Mucosa of descending colon (tissue), 3 donors: ENCODE results near the gene TUBGCP3. TPM values are rescaled to one million over a fixed set of nuclear protein-coding genes. Genes with fewer than 3 reads are reported as not detected.

Experiments used
- ATAC-seq: fragments of 200-7000 bp; cut with Tn5 transposase; one replicate; pipeline ENCODE4 v1.9.1; 2020; ENCODE audit warnings: mild to moderate bottlenecking, moderate library complexity
- DNase-seq, 3 donors: peaks; one replicate each; pipeline ENCODE4 v3.0.0-alpha.2; 2020
- H3K36me3 ChIP-seq: fragments of 200-600 bp; one replicate; pipeline ENCODE4 v1.8.0; 2021; ENCODE audit warnings: low read depth, mild to moderate bottlenecking
- H3K4me1 ChIP-seq: fragments of 200-600 bp; one replicate; pipeline ENCODE4 v1.8.0; 2021; ENCODE audit warnings: low read depth, mild to moderate bottlenecking
- H3K4me3 ChIP-seq: fragments of 200-600 bp; one replicate; pipeline ENCODE4 v1.8.0; 2021; ENCODE audit warnings: mild to moderate bottlenecking
- H3K9me3 ChIP-seq: fragments of 200-600 bp; one replicate; pipeline ENCODE4 v1.8.0; 2021; ENCODE audit warnings: mild to moderate bottlenecking
- intact Hi-C, 2 donors: fragments of 100-400 bp; cut with DNase I in 1 of 2; cut with micrococcal nuclease in 1 of 2; formaldehyde crosslinking; loops; one replicate each; pipeline versions ENCODE4 v1.11.0 to v1.11.1; 2022; cut with DNase I, micrococcal nuclease
- total RNA-seq, 3 donors: library from RNA; stranded (reverse); fragmentation: NEBNext Ultra II Directional in 2 of 3; extraction: Animal tissue kit (Norgen Biotek cat#: 25700) in 2 of 3; gene quantifications; one replicate each; pipeline versions ENCODE4 v1.2.1 to v1.2.4, GENCODE V29; 2021 to 2023
- TF ChIP-seq, protein P1 (sequence below): fragments of 200-600 bp; IDR thresholded peaks from one replicate; pipeline ENCODE4 v1.8.0; 2022; ENCODE audit warnings: antibody characterized with exemption, mild to moderate bottlenecking
- donor health status: DM: no; HTN: no; CAD: no; lungs with moderate emphysema.
- donor health status: DM: no; HTN: no; CAD: no.
- donor health status: DM: no; HTN: yes; CAD: no.

Gene TUBGCP3
- total RNA-seq, 3 donors from 2014 or later = 27.7 to 44.8 (median 32.7) TPM

DNA sequence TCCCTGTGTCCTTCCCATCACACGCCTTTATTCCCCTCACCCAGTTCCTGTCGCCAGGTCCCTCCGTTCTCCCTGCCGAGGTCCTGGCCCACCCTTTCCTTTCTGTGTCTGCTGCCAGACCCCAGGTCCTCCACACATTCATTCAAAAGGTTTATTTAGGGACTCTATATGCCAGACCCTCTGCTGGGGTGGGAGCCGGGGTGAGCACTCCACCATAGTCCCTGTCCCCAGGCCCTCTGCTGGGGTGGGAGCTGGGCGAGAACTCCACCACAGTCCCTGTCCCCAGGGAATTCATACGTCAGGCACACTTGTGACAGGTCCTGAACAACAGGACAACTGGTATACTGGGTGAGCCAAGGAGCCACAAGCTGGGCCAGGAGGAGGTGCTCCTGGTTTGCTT is 34.4 kb upstream of the TUBGCP3 start:
- Histone ChIP-seq H3K4me3 (no peak overlapping the region), H3K36me3 (no peaks in the 10 kb centered on the region), H3K9me3 (no peaks in the 10 kb centered on the region), H3K4me1 (no peaks in the 10 kb centered on the region)
- intact Hi-C loops = no loop called here
- no peak for ATAC-seq
- DNase-seq = no peak
- TF ChIP-seq, protein P1, sequence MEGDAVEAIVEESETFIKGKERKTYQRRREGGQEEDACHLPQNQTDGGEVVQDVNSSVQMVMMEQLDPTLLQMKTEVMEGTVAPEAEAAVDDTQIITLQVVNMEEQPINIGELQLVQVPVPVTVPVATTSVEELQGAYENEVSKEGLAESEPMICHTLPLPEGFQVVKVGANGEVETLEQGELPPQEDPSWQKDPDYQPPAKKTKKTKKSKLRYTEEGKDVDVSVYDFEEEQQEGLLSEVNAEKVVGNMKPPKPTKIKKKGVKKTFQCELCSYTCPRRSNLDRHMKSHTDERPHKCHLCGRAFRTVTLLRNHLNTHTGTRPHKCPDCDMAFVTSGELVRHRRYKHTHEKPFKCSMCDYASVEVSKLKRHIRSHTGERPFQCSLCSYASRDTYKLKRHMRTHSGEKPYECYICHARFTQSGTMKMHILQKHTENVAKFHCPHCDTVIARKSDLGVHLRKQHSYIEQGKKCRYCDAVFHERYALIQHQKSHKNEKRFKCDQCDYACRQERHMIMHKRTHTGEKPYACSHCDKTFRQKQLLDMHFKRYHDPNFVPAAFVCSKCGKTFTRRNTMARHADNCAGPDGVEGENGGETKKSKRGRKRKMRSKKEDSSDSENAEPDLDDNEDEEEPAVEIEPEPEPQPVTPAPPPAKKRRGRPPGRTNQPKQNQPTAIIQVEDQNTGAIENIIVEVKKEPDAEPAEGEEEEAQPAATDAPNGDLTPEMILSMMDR = no peak

DNA sequence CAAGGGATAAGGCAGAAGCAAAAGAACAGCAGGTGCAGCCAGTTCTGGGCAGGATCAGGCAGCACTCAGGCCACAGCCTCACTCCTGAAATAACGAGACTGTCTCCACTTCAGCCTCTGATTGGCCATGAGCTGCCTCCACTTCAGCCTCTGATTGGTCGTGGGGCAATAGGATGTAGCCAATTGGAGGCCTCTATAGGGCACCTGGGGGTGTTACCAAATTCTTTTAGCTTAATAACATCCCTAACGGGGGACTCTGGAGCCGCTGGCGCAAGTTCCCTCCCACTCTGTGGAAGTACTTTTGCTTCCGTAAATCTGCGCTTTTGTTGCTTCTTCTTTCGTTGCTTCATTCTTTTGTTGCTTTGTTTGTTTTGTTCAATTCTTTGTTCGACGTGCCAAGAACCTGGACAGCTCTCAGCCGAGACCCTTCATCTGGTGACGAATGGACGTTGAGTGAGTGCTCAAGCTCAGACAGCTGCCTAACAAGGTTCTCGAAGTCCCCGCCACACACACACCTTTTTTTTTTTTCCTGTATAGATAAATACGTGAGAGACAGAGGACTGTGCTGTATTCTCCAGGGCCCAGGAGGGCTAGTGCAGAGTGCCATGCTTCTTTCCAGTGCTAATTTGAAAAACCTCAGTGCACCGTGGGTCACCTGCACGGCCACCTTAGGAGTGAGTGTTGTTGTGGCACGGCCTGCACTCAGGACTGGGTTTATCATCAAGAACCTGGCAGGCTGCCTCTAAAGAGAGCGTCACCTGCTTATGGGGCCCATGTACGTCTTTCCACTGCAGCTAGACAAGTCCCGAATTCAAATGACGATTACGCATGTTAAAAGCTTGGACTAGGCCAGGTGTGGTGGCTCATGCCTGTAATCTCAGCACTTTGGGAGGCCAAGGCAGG is 32.0 kb upstream of the TUBGCP3 start:
- intact Hi-C loops = no loop called here
- H3K4me3 ChIP-seq = no peak overlapping the region
- ATAC-seq = peak; percentile 33

DNA sequence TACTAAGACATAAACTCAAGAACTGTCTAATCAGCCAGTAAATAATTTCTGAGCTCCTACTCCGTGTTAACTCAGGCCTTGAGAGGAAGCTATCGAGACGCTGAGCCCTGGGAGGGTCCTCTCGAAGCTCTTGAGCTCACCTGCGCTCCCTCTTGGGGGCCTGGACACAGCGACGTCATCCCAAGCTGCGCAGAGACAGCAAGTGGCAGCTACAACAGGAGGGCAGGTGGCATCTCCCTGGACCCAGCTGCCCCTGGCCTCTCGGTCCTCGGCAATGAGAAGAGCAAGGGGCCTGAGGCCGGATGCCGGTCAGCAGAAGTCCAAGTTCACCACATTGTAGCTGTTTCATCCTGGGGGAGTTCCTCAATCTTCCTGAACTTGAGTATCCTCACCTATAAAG is 30.5 kb upstream of the TUBGCP3 start:
- Histone ChIP-seq H3K4me1 (no peaks in the 10 kb centered on the region), H3K4me3 (no peak overlapping the region), H3K36me3 (no peaks in the 10 kb centered on the region), H3K9me3 (no peaks in the 10 kb centered on the region)
- ATAC-seq = no peak
- no peak for DNase-seq
- intact Hi-C loops = no loop called here
- TF ChIP-seq, protein P1 = no peak

More for the DNA sequence above, 32.0 kb upstream of the TUBGCP3 start:
- H3K4me1 ChIP-seq = no peaks in the 10 kb centered on the region
- no peak for DNase-seq
- no peaks in the 10 kb centered on the region for H3K36me3 ChIP-seq
- TF ChIP-seq, protein P1 = no peak
- H3K9me3 ChIP-seq = no peaks in the 10 kb centered on the region

DNA sequence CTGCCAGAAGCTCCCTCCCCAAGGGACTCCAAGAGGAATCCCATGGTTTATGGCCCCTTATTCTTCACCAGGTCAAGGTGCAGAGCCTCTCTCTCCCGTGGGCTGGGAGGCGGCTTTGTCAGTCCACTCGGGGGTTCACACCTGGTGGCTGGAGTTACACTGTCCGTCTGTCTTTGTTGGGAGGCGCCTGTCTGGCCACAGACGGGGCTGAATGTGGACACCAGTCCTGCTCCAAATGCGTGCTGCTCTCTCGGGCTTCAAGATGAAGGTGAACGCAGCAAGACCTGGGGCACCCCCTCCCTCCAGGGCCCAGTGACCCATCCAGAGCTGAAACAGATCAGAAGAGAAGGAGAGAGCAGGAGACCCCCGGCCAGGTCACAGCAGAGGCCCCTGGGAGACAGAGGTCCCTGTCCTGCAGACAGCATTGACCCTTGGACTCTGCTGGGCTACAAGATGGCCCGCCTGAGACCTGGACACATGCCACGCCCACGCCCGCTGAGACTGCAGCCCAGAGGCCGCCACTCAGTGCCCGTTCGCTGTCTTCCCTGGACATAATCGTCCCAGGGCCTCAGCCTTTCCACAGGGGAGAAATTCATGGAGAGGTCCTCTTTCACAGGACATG is 29.9 kb upstream of the TUBGCP3 start:
- Histone ChIP-seq H3K36me3 (no peaks in the 10 kb centered on the region), H3K4me1 (no peaks in the 10 kb centered on the region), H3K9me3 (no peaks in the 10 kb centered on the region), H3K4me3 (no peak overlapping the region)
- no peak for DNase-seq
- ATAC-seq = no peak
- intact Hi-C loops = no loop called here
- TF ChIP-seq, protein P1 = no peak

DNA sequence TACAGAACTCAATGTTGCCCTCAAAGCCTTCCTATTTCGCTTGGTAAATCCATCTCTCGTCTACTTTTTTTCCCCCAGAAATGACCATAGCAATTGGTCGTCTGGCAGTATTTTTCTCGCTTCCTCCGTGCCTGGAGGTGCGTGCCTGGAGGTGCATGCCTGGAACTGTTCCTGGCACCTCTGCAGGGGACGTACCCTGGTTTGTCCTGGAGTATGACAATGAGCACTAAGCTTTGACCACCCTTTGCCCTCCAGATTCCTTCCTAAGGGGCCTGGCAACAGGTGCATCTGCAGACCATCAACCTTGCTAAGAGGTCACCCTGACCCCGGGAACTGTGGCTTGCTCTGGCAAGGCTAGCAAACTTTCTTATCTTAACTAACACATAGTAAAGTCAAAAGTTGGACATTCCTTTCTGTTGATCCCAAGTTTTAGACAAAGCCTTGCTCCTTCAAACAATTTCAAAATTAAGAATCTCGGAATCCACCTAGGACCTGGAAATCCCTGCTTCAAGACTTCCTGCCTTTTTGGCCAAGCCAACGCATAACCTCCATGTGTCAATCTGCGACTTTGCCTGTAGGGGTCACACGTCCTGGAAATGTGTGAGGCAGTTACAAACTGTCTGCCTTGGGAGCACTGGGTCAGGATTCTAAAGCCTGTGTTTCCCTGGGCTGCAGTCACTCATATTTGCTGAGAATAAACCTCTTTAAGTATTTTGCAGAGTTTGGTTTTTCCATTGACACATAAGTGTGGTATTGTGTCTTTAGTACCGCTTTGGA is 28.8 kb upstream of the TUBGCP3 start:
- H3K4me1 ChIP-seq = no peaks in the 10 kb centered on the region
- H3K9me3 ChIP-seq = no peaks in the 10 kb centered on the region
- DNase-seq (peak in 1 of 3 donors; percentile 32), ATAC-seq (peak; percentile 55)
- TF ChIP-seq, protein P1 = peak; percentile 41
- no peak overlapping the region for H3K4me3 ChIP-seq
- no peaks in the 10 kb centered on the region for H3K36me3 ChIP-seq
- intact Hi-C loops = no loop called here
